Nephron (organoid): ENCODE results near the gene STT3B.

Experiments used
- H3K27ac Mint-ChIP-seq, 3 experiments: 2 replicates each; pipeline ENCODE4 v1.8.0; 2020; ENCODE audit warnings: mixed read lengths in 3 of 3, mild to moderate bottlenecking in 2 of 3, moderate library complexity in 1 of 3
- H3K27me3 Mint-ChIP-seq: 2 replicates; pipeline ENCODE4 v1.8.0; 2021; ENCODE audit warnings: low read depth, mild to moderate bottlenecking, moderate library complexity, mixed read lengths
- H3K36me3 Mint-ChIP-seq: 2 replicates; pipeline ENCODE4 v1.8.0; 2020; ENCODE audit warnings: low read depth, mixed read lengths
- H3K4me1 Mint-ChIP-seq: 2 replicates; pipeline ENCODE4 v1.8.0; 2020; ENCODE audit warnings: mixed read lengths
- H3K4me3 Mint-ChIP-seq, 3 experiments: 2 replicates each; pipeline ENCODE4 v1.8.0; 2020; ENCODE audit warnings: mild to moderate bottlenecking in 3 of 3, mixed read lengths in 3 of 3, moderate library complexity in 2 of 3
- H3K9me3 Mint-ChIP-seq: 2 replicates; pipeline ENCODE4 v1.8.0; 2020; ENCODE audit warnings: mixed read lengths
- TF ChIP-seq, protein P1 (sequence below), 3 experiments: fragments of 200-600 bp; sonication (generic); IDR thresholded peaks; one replicate each; pipeline ENCODE4 v1.5.0; 2021; ENCODE audit warnings: antibody characterized with exemption in 3 of 3; ENCODE audit not compliant: unreplicated experiment in 3 of 3

STT3B gene

GRCh38 chr3:31661286-31661685, 128.6 kb downstream of the STT3B start:
- Mint-ChIP-seq H3K4me1 (peaks cover 6% of the 10 kb centered on the region), H3K36me3 (peaks cover 35% of the 10 kb centered on the region), H3K27ac (no peak overlapping the region), H3K4me3 (no peak overlapping the region), H3K9me3 (peaks cover 21% of the 10 kb centered on the region), H3K27me3 (peaks cover 7% of the 10 kb centered on the region)
- TF ChIP-seq, protein P1, sequence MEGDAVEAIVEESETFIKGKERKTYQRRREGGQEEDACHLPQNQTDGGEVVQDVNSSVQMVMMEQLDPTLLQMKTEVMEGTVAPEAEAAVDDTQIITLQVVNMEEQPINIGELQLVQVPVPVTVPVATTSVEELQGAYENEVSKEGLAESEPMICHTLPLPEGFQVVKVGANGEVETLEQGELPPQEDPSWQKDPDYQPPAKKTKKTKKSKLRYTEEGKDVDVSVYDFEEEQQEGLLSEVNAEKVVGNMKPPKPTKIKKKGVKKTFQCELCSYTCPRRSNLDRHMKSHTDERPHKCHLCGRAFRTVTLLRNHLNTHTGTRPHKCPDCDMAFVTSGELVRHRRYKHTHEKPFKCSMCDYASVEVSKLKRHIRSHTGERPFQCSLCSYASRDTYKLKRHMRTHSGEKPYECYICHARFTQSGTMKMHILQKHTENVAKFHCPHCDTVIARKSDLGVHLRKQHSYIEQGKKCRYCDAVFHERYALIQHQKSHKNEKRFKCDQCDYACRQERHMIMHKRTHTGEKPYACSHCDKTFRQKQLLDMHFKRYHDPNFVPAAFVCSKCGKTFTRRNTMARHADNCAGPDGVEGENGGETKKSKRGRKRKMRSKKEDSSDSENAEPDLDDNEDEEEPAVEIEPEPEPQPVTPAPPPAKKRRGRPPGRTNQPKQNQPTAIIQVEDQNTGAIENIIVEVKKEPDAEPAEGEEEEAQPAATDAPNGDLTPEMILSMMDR (IDR thresholded peaks at IDR 0.05; ENCODE audit: unreplicated experiment in 3 of 3) = no peak

- no peak overlapping the region for H3K4me3 Mint-ChIP-seq
- peaks cover 27% of the 10 kb centered on the region for H3K36me3 Mint-ChIP-seq
- peaks cover 6% of the 10 kb centered on the region for H3K4me1 Mint-ChIP-seq
- peak overlapping the region in 1 of 3 experiments; percentile 30 for H3K27ac Mint-ChIP-seq
- TF ChIP-seq, protein P1 (IDR thresholded peaks at IDR 0.05; ENCODE audit: unreplicated experiment in 3 of 3) = no peak
- peaks cover 14% of the 10 kb centered on the region for H3K9me3 Mint-ChIP-seq
- peaks cover 7% of the 10 kb centered on the region for H3K27me3 Mint-ChIP-seq
These were observed 129.4 kb downstream of the STT3B start for GRCh38 chr3:31661993-31662670.

- peaks cover 7% of the 10 kb centered on the region for H3K27me3 Mint-ChIP-seq
- H3K4me1 Mint-ChIP-seq = peaks cover 6% of the 10 kb centered on the region
- H3K27ac Mint-ChIP-seq = no peak overlapping the region
- no peak overlapping the region for H3K4me3 Mint-ChIP-seq
- TF ChIP-seq, protein P1 (IDR thresholded peaks at IDR 0.05; ENCODE audit: unreplicated experiment in 3 of 3) = no peak
- no peaks in the 10 kb centered on the region for H3K9me3 Mint-ChIP-seq
- peaks cover 14% of the 10 kb centered on the region for H3K36me3 Mint-ChIP-seq
These were observed 131.3 kb downstream of the STT3B start for GRCh38 chr3:31664031-31664430.

- no peak overlapping the region for H3K4me3 Mint-ChIP-seq
- TF ChIP-seq, protein P1 (IDR thresholded peaks at IDR 0.05; ENCODE audit: unreplicated experiment in 3 of 3) = no peak
- H3K4me1 Mint-ChIP-seq = peaks cover 17% of the 10 kb centered on the region
- peaks cover 7% of the 10 kb centered on the region for H3K36me3 Mint-ChIP-seq
- peaks cover 7% of the 10 kb centered on the region for H3K27me3 Mint-ChIP-seq
- H3K9me3 Mint-ChIP-seq = no peaks in the 10 kb centered on the region
- no peak overlapping the region for H3K27ac Mint-ChIP-seq
These were observed 134.9 kb downstream of the STT3B start for GRCh38 chr3:31667582-31667981.

- Mint-ChIP-seq H3K4me3 (no peak overlapping the region), H3K36me3 (peaks cover 7% of the 10 kb centered on the region), H3K4me1 (peaks cover 22% of the 10 kb centered on the region), H3K27me3 (peaks cover 3% of the 10 kb centered on the region), H3K9me3 (no peaks in the 10 kb centered on the region), H3K27ac (no peak overlapping the region)
- TF ChIP-seq, protein P1 (IDR thresholded peaks at IDR 0.05; ENCODE audit: unreplicated experiment in 3 of 3) = no peak
These were observed 135.5 kb downstream of the STT3B start for GRCh38 chr3:31668242-31668641.

- TF ChIP-seq, protein P1 (IDR thresholded peaks at IDR 0.05; ENCODE audit: unreplicated experiment in 3 of 3) = no peak
- H3K9me3 Mint-ChIP-seq = no peaks in the 10 kb centered on the region
- no peak overlapping the region for H3K4me3 Mint-ChIP-seq
- peaks cover 22% of the 10 kb centered on the region for H3K4me1 Mint-ChIP-seq
- peak overlapping the region in 2 of 3 experiments; percentile 7 to 62 for H3K27ac Mint-ChIP-seq
- H3K27me3 Mint-ChIP-seq = peaks cover 3% of the 10 kb centered on the region
- H3K36me3 Mint-ChIP-seq = peaks cover 7% of the 10 kb centered on the region
These were observed 137.4 kb downstream of the STT3B start for GRCh38 chr3:31670136-31670535.
